ENCODE data around the gene SHMT1.
"Not testable (repeated sequence)": the region's sequence is repeated elsewhere in the genome, so short reads cannot be mapped to it uniquely, and the experiment has no call there.

Gene SHMT1

GRCh38 chr17:18379246-18380146 is 16.1 kb upstream of the SHMT1 start:
- no peak for DNase-seq (ENCODE audit: extremely low read depth in 1 of 2, low read depth in 1 of 2)

GRCh38 chr17:18378614-18379013 is 15.3 kb upstream of the SHMT1 start:
- DNase-seq (ENCODE audit: extremely low read depth in 1 of 2, low read depth in 1 of 2), result not testable (repeated sequence)

- no peak for DNase-seq (ENCODE audit: extremely low read depth in 1 of 2, low read depth in 1 of 2)
These were observed 14.8 kb upstream of the SHMT1 start for GRCh38 chr17:18378205-18378505.

- DNase-seq (ENCODE audit: extremely low read depth in 1 of 2, low read depth in 1 of 2), result no peak
These were observed 14.3 kb upstream of the SHMT1 start, which contains the start of gene EVPLL for GRCh38 chr17:18377437-18378204. Gene EVPLL, plus strand, starts transcription at chr17:18377778. Its CDS starts 3,160 bp downstream, at chr17:18380938.

- DNase-seq (ENCODE audit: extremely low read depth in 1 of 2, low read depth in 1 of 2), result no peak
These were observed 10.9 kb upstream of the SHMT1 start for GRCh38 chr17:18374216-18374615.

- DNase-seq (ENCODE audit: extremely low read depth in 1 of 2, low read depth in 1 of 2), result not testable (repeated sequence)
These were observed 9.8 kb upstream of the SHMT1 start for GRCh38 chr17:18373181-18373580.

GRCh38 chr17:18371455-18371854 is 8.1 kb upstream of the SHMT1 start:
- DNase-seq (ENCODE audit: extremely low read depth in 1 of 2, low read depth in 1 of 2), result no peak

GRCh38 chr17:18370761-18371160 is 7.4 kb upstream of the SHMT1 start:
- no peak for DNase-seq (ENCODE audit: extremely low read depth in 1 of 2, low read depth in 1 of 2)

- no peak for DNase-seq (ENCODE audit: extremely low read depth in 1 of 2, low read depth in 1 of 2)
These were observed 5.6 kb upstream of the SHMT1 start for GRCh38 chr17:18368946-18369345.

GRCh38 chr17:18364166-18364565 is 816 bp upstream of the SHMT1 start:
- DNase-seq (ENCODE audit: extremely low read depth in 1 of 2, low read depth in 1 of 2), result no peak

GRCh38 chr17:18362698-18363100 is 651 bp downstream of the SHMT1 start:
- DNase-seq (ENCODE audit: extremely low read depth in 1 of 2, low read depth in 1 of 2), result no peak

GRCh38 chr17:18361837-18362697 is 1.3 kb downstream of the SHMT1 start:
- DNase-seq (ENCODE audit: extremely low read depth in 1 of 2, low read depth in 1 of 2), result no peak

GRCh38 chr17:18360518-18360917 is 2.8 kb downstream of the SHMT1 start:
- no peak for DNase-seq (ENCODE audit: extremely low read depth in 1 of 2, low read depth in 1 of 2)

GRCh38 chr17:18356624-18357023 is 6.7 kb downstream of the SHMT1 start:
- no peak for DNase-seq (ENCODE audit: extremely low read depth in 1 of 2, low read depth in 1 of 2)

GRCh38 chr17:18353541-18353940 is 9.8 kb downstream of the SHMT1 start:
- no peak for DNase-seq (ENCODE audit: extremely low read depth in 1 of 2, low read depth in 1 of 2)

GRCh38 chr17:18344021-18344420 is 19.3 kb downstream of the SHMT1 start:
- DNase-seq (ENCODE audit: extremely low read depth in 1 of 2, low read depth in 1 of 2), result no peak

GRCh38 chr17:18339933-18340332 is 23.4 kb downstream of the SHMT1 start:
- DNase-seq (ENCODE audit: extremely low read depth in 1 of 2, low read depth in 1 of 2), result no peak

- not testable (repeated sequence) for DNase-seq (ENCODE audit: extremely low read depth in 1 of 2, low read depth in 1 of 2)
These were observed 25.2 kb downstream of the SHMT1 start for GRCh38 chr17:18338158-18338557.

GRCh38 chr17:18332909-18333489 is 30.4 kb downstream of the SHMT1 start:
- no peak for DNase-seq (ENCODE audit: extremely low read depth in 1 of 2, low read depth in 1 of 2)

- DNase-seq (ENCODE audit: extremely low read depth in 1 of 2, low read depth in 1 of 2), result no peak
These were observed 31.5 kb downstream of the SHMT1 start for GRCh38 chr17:18331879-18332278.

Data from activated CD8-positive, alpha-beta memory T cell treated with anti-CD3 and anti-CD28 coated beads for 1 hour (primary cell).